ENCODE data around the gene LOC128125822.

DNA sequence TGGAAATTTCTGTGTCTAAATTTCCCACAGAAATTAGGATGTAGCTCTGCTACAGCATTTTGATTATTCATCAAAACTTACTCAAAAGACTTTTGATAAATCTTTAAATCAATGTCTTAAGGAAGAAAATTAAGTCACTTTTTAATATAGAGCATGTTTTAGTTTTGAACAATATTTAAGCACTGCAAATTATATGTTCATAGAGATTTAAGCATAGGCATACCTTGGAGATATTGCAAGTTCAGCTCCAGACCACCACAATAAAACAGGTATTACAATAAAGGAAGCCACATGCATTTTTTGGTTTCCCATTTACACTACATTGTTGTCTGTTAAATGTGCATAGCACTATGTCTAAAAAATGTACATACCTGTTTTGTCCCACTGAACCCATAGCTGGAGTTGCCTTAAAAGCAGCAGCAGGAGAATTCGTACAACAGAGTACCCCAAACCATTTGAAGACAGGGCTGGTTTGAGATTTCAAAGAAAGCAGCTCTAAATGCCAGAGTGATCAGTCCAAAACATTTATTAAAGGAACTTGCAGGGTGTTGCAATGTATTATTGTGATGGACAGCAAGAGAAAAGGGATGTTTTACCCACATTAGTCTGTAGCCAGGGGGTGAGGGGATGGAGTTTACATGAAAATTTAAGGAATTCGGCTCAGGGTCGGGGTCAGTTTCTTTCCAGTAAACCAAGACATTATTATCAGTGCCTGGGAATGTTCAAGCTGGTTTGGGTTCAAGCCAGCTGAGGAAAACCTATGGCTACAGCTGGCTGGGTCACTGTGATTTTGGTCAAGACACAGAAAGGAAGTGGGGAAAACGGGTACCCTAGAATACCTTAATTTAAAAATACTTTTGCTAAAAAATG lies 6.3 kb upstream of the LOC128125822 start:
- no peak for TF ChIP-seq YY1 (IDR thresholded peaks at IDR 0.05; ENCODE audit: insufficient read depth, insufficient read length)
- TF ChIP-seq ZNF274 (IDR thresholded peaks at IDR 0.05; ENCODE audit: low read depth, low read length), result no peak
